NCI-H1105 treated with DMSO at 0.1 percent for 48 hours (cell line): ENCODE data around the gene CCL27.
A peak's percentile ranks its signal among the peaks of the same experiment; 100 is the strongest.

Source experiments
- DNase-seq: peaks from one replicate; lab custom pipeline; 2025; lab: John Stamatoyannopoulos, UW

The CCL27 gene

GRCh38 chr9:34662526-34663302 is at the start of gene CCL27:
TSS of gene CCL27 (minus strand) at chr9:34662657. CDS start at chr9:34662633, 24 bp downstream.
- DNase-seq, result no peak

- DNase-seq, result no peak
Measured at GRCh38 chr9:34712140-34712539, 49.7 kb upstream of the CCL27 start.

DNA sequence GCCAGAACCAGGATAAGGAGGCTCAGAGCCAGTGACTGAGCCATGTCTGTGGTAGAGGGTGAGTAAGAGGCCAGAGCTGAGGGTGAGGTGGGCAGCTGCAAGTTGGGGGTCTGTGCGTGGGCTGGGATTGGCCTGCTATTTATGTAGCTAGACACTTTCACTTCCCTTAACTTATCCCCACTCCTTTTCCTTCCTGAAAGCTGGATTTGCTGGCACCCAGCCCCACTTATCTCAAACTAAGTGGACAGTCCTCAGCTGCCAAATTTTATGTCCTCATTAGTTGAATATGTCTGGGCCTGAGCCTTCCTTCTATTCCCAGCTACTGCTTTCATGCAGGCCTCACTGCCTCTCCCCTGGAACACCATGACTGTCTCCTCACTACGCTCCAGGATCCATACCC is 47.6 kb upstream of the CCL27 start, which contains the start of gene CCL21:
Gene CCL21, minus strand, starts transcription at position 114 of the 400 bp plus-strand sequence. Its CDS starts 70 bp downstream, at position 44.
- no peak for DNase-seq

- DNase-seq, result no peak
Measured at GRCh38 chr9:34709196-34709978, 46.9 kb upstream of the CCL27 start.

GRCh38 chr9:34707130-34707529 is 44.7 kb upstream of the CCL27 start:
- DNase-seq, result no peak

- DNase-seq, result peak; percentile 72
Measured at GRCh38 chr9:34701769-34702736, 39.6 kb upstream of the CCL27 start.

DNA sequence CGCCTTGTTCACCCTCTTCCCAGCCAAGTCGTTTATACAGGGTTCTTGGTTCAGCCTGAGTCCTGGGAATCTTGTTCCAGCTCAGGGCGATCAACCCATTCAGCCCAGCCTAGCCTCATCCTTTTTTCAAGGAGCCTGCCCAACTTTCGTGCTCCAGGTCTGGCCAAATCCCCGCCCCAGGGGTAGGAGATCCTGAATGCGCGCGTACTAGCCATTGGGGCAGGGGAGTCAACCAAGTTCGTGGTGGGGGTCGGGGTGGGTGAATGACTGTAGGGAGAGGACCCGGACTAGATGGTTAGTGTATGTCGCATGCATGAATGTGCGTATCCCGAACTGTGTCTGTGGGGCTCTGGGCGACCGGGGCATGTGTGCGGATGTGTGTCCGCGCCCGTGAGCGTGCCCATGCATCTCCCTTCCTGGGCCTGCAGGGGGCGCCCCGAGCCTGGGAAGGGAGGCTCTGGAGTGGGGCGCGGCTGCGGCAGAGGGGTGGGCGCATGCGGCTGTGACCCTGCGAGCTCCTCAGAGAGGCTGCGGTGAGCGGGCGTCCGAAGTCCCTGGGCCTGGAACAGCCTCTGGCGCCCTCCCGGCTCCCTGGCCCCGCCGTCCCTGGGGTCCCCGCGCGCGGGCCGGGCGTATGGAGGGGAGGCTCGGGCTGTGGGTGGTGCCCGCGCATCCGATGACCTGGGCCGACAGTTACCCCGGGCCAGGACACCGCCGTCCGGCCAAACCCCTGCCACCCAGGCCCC is 38.7 kb upstream of the CCL27 start:
- peak; percentile 74 for DNase-seq

DNA sequence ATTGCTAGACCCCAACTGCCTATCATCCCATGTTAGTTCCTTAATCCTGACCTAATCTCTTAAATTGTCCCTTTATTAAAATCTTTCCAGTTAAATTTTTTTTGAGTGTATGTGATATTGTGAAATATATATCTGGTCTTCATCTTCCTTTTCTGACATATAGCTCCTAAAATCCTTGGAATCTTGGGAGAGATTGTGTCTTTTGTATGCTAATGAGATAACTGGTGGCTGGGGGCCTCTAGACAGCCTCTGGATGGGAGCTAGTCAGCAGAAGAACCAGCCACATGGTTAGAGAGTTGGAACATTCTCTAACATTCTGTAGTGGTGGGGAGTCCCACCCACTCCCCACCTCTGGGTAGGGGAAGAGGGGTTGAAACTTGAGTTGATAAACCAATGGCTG is 32.4 kb upstream of the CCL27 start:
- no peak for DNase-seq

DNA sequence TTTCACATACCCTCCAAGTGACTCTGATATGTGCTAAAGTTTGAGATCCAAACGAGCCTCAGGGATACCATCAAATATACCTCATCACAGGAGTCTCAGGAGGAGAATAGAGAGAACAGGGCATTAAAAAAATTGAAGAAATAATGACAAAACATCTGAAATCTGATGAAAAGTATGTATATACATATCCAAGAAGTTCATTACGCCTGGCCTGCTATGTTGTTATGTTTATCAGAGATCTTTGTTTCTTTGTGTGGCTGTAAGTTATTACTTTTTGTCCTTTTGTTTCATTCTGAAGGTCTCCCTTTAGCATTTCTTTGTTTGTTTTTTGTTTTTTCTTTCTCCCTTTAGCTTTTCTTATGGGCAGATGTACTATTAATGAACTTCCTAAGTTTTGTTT is 31.1 kb upstream of the CCL27 start:
- DNase-seq, result no peak

GRCh38 chr9:34691936-34692315 is 29.5 kb upstream of the CCL27 start:
- DNase-seq, result no peak

GRCh38 chr9:34690983-34691935 is 28.8 kb upstream of the CCL27 start, which contains the start of gene CCL19:
TSS of gene CCL19 (minus strand) at chr9:34691276. CDS start at chr9:34691139, 137 bp downstream.
- no peak for DNase-seq

DNA sequence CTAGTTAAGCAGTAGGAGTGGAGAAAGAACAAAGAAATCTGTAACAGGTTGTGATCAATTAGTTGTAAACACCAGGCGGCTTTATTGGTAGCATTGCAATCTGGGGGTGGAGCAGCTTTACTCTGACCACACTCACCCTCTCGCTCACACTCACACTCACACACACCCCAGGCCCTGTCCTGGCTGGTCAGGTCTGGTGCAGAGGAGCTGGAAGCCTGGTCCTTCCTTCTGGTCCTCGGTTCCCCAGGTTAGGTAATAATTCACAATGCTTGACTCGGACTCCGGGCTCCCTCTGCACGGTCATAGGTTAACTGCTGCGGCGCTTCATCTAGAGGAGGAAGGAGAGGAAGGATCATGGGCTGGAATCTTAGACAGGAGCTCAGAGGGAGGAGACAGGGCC is 27.1 kb upstream of the CCL27 start:
- no peak for DNase-seq

- no peak for DNase-seq
Measured at GRCh38 chr9:34689116-34689470, 26.6 kb upstream of the CCL27 start.

DNA sequence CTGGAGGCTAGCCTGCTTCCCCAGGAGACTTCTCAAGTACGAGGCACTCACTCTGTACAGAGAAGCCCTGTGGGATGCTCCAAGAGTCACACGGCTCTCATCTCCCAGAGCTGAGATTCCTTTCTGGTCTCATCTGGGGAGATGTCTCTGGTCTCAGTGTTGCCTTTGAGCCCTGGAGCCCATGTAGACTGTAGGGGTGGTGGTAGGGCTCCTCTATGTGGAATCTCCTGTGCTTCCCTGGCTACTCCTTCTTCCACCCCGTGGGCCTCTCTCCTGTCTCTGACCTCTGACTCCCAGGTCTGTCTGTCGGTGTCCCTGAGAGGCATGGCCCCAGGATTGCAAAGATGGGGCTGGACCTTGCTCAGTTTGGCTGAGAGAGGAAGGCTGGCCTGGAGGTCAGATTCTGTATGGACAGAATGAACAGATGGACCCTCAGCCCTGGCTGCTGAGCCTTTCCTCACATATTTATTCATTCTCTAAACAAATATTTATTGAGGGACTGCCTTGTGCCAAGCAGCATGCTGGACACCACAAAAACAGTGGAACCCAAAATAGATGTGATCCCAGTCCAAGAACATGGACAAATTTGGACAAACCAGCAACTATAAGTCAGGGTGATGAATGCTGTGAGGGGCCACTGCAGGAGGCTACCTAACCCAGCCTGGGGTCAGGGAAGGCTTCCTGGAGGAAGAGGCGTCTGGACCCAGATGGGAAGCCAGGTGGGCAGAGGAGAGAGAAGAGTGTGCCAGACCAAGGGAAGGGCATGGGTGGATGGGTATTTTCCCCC is 26.1 kb upstream of the CCL27 start:
- DNase-seq, result no peak

- no peak for DNase-seq
Measured at GRCh38 chr9:34687276-34688030, 25.0 kb upstream of the CCL27 start.

DNA sequence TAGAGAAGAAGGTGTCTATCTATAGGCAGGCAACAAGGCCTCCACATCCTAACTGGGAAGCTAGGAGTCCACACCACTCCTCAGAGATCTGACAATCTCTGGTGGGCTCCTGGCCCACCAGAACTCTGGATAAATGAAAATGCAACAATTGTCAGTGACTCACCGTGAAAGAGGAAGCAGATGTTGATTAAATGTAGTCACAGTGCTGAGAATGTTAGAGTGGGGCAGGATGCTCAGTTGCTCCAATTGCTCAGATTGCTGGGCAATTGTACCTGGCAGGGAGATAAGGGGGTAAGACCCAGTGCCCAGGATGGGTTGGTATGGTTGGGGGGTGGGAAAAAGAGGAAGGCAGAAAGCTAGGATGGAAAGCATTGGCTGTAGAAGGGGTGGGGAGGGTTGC is 24.3 kb upstream of the CCL27 start:
- no peak for DNase-seq

DNA sequence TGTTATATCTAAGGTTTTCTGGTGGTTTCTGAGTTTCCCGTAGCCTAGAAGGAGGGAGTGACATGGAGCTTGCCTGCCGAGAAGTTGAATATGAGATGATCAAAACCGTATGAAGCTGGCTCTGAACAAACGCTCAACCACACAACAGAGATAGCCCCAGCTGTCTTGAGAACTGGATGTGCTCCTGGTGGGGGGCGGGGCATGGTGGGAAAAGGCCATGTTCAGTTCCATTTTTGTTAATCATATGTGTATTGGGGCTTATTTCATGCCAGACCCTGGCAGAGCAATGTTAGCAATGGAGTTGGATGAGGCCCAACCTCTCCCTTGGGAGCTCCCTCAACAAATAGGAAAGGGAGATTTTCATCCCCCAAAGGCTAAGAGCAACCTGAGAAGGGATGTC is 23.8 kb upstream of the CCL27 start:
- DNase-seq, result no peak

GRCh38 chr9:34685591-34685990 is 23.1 kb upstream of the CCL27 start:
- DNase-seq, result no peak

DNA sequence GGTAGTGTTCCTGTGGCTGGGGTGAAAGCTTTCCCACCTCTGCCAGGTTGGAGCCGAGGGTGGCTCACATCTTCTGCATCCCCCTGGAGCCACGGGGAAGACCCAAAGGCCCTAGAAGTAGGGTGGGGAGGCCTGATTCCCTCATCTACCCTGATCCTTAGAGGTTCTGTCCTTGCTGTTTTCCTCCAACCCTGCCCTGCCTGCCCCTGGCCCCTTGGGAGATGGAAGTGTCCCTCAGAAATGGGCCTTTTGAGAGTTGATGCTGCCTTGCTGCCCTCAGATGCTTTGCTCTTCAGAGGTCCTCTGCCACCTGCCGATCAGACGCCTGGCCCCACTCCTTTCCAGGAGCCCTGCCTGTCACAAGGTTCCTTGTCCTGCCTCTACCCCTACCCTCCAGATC is 22.4 kb upstream of the CCL27 start:
- no peak for DNase-seq
